ENCODE data around the gene BBS9.

Gene BBS9

DNA sequence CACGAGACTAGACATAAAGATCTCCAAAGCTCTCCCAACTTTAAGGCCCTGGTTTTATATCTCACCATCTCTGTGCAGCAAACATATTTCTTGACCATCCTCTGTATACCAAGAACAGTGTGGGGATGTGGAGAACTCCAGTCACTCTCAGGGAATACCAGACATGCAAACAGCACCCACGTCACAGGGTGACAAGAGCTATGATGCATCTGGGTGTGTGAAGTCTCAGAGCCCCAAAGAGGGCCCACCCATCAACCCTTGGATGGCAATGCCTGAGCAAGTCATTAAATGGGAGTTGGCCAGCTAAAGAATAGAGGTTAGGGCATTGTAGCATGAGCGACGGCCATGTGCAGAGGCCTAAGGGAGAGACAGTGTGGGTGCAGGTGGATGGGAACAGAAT lies 402.5 kb downstream of the BBS9 start:
- Histone ChIP-seq H3K36me3 (peaks cover 0 to 3% (median 0%) of the 10 kb centered on the region in 3 donors), H3K4me1 (no peaks in the 10 kb centered on the region), H3K27me3 (no peaks in the 10 kb centered on the region), H3K4me3 (no peak overlapping the region), H3K9me3 (no peaks in the 10 kb centered on the region), H3K27ac (no peak overlapping the region)
- TF ChIP-seq, protein P1, sequence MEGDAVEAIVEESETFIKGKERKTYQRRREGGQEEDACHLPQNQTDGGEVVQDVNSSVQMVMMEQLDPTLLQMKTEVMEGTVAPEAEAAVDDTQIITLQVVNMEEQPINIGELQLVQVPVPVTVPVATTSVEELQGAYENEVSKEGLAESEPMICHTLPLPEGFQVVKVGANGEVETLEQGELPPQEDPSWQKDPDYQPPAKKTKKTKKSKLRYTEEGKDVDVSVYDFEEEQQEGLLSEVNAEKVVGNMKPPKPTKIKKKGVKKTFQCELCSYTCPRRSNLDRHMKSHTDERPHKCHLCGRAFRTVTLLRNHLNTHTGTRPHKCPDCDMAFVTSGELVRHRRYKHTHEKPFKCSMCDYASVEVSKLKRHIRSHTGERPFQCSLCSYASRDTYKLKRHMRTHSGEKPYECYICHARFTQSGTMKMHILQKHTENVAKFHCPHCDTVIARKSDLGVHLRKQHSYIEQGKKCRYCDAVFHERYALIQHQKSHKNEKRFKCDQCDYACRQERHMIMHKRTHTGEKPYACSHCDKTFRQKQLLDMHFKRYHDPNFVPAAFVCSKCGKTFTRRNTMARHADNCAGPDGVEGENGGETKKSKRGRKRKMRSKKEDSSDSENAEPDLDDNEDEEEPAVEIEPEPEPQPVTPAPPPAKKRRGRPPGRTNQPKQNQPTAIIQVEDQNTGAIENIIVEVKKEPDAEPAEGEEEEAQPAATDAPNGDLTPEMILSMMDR (IDR thresholded peaks at IDR 0.05), result no peak
- DNase-seq, result no peak
- intact Hi-C loops (cut with DNase I; ENCODE audit: low total_unique reads), result no loop called here

- Histone ChIP-seq H3K4me1 (no peaks in the 10 kb centered on the region), H3K27me3 (no peaks in the 10 kb centered on the region), H3K9me3 (no peaks in the 10 kb centered on the region), H3K36me3 (peaks cover 0 to 3% (median 0%) of the 10 kb centered on the region in 3 donors), H3K4me3 (no peak overlapping the region), H3K27ac (no peak overlapping the region)
- intact Hi-C loops (cut with DNase I; ENCODE audit: low total_unique reads), result no loop called here
- TF ChIP-seq, protein P1 (IDR thresholded peaks at IDR 0.05), result no peak
- no peak for DNase-seq
Observed at GRCh38 chr7:33534833-33535232, 405.5 kb downstream of the BBS9 start.

GRCh38 chr7:33535989-33536388 lies 406.6 kb downstream of the BBS9 start:
- no peak overlapping the region for H3K27ac ChIP-seq
- no peak for DNase-seq
- H3K4me3 ChIP-seq, result no peak overlapping the region
- no peaks in the 10 kb centered on the region for H3K9me3 ChIP-seq
- no peaks in the 10 kb centered on the region for H3K4me1 ChIP-seq
- peaks cover 0 to 3% (median 0%) of the 10 kb centered on the region in 3 donors for H3K36me3 ChIP-seq
- TF ChIP-seq, protein P1 (IDR thresholded peaks at IDR 0.05), result no peak
- intact Hi-C loops (cut with DNase I; ENCODE audit: low total_unique reads), result no loop called here
- H3K27me3 ChIP-seq, result no peaks in the 10 kb centered on the region

GRCh38 chr7:33536398-33537103 lies 407.2 kb downstream of the BBS9 start:
- no peak overlapping the region for H3K4me3 ChIP-seq
- no peaks in the 10 kb centered on the region for H3K4me1 ChIP-seq
- no peaks in the 10 kb centered on the region for H3K27me3 ChIP-seq
- peaks cover 0 to 3% (median 0%) of the 10 kb centered on the region in 3 donors for H3K36me3 ChIP-seq
- DNase-seq, result no peak
- H3K9me3 ChIP-seq, result no peaks in the 10 kb centered on the region
- intact Hi-C loops (cut with DNase I; ENCODE audit: low total_unique reads), result no loop called here
- H3K27ac ChIP-seq, result no peak overlapping the region
- TF ChIP-seq, protein P1 (IDR thresholded peaks at IDR 0.05), result no peak

DNA sequence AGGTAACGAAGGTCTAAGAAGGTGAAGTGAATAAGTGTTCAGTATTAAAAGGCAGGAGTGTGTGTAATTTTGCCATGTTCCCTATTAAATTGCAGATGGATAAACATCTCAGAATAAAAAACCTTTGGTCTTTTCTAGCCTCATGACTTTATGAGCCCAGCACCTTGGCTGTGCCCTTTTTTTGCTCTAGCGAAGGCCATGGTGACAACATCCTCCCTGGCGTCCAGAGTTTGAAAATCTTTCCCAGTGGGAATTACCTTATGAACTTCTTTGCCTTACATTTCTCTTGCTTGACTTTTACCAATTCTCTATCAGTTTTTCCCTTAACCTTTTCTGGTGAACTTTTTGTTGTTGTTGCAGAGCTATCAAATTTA lies 407.7 kb downstream of the BBS9 start:
- Histone ChIP-seq H3K36me3 (peaks cover 0 to 3% (median 0%) of the 10 kb centered on the region in 3 donors), H3K27me3 (no peaks in the 10 kb centered on the region), H3K27ac (no peak overlapping the region), H3K9me3 (no peaks in the 10 kb centered on the region), H3K4me1 (no peaks in the 10 kb centered on the region), H3K4me3 (no peak overlapping the region)
- intact Hi-C loops (cut with DNase I; ENCODE audit: low total_unique reads), result no loop called here
- no peak for DNase-seq
- TF ChIP-seq, protein P1 (IDR thresholded peaks at IDR 0.05), result no peak
